NCI-H526 (cell line): ENCODE measurements around the gene HSF5.
A peak's percentile ranks its signal among the peaks of the same experiment; 100 is the strongest.
"Not testable (repeated sequence)": the region's sequence is repeated elsewhere in the genome, so short reads cannot be mapped to it uniquely, and the experiment has no call there.

ENCODE experiments used
- DNase-seq, 2 experiments: peaks; one replicate each; lab custom pipeline; 2025; lab: John Stamatoyannopoulos, UW

Gene HSF5

DNA sequence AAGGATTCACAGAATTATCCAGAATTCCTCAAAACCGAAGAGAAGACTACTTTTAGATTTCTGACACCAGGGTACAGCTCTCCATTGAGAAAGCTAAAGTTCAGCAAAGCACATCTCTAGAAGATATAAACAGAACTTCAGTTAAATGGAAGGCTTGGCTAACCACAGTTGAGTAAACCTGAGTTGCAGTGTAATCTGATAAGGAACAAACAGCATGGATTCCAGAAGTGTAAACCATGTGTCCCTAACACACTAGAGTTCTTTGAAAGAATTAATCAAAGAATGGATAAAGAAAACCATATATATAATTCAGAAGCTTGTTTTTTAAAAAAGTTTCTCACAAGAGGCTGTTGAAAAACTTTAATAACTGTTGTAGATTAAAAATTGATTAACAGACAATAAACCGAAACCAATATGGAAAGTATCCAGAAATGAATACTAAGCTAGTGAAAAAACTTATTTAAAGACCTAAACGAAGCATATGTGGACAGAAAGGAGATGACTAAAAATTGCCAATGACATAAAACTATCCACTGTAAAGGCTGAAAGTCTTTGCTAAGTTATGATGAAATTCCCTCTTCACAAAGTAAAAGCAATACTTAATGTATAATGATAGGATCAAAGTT, 75.1 kb downstream of the HSF5 start:
- peak; percentile 21 to 53 for DNase-seq

DNA sequence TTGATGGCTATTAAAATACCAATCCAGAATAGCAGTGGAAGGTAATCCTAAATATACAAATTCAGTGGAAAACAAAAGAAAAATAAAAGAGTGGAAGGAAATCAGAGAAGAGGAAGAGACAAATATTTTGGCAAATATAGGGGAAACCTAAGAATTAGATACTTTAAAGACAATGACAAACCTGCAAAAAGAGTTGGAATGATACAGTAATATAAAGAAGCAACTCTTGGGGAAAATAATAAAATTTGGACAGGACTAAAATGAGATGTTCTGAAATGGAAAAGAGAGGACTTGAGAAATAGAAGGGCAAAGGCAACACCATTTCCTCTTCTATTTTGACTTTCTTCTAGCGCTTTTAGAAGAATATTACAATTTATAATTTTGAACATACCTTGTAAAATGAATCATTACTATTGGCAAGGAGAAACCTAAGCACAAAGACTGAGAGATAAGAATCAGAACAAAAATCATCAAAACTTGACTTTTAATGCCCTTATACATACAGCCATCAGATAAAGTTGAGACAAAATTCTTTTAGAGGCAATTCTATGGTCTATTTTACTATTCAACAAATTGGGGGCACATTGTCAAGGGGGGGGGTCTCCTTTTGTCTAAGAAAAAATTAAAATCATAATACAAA, 76.0 kb downstream of the HSF5 start:
- DNase-seq: no peak

DNA sequence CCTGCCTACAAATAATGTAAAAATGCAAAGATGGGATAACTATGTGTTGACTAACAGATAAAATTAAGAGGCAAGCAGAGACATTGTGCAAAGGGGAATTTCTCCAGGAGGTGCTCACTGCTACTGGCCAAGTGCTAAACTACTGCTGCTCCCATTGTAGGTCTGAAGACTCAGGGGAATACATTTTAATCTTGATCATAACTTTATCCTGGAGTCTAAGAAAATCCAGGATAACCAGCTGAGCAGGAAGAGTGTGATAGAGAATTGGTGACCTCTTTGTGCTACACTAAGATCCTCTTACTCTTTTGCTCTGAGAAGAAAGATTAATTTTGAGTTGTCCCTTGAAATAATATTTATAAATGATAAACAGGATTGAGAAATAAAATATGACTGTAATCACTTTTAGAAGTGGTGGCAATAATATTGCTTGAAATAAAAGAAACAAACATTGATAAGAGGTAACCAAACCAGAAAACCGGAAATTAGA, 76.8 kb downstream of the HSF5 start:
- no peak for DNase-seq

DNA sequence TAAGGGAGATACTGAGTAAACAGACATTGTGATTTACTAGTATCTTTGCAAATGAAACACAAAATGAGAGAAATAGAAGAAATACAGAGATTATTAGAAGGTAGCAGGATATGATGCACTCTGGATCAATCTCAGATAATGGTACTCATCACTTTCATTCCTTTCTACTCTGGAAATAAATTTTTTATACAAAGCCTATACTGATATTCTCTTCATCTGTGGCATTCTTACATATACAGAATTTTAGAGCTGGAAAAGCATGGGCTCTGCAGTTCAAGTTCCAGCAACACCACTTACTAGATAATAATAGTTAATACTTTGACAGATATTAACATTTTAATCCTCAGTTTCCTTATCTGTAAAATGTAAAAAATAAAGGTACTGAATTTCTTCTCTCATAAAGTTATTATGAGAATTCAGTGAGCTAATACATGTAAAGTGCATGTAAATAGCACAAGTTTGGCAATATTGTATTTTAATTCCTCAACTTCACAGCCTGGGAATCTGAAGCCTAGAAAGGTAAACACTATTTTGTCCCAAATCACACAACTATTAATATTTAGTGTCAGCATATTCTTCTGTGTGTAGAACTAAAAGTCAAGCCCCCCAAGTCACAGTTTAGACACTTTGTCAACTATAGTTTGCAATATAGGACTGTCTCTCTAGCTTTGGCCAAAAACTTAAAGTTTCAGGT, 77.3 kb downstream of the HSF5 start:
- no peak for DNase-seq

DNA sequence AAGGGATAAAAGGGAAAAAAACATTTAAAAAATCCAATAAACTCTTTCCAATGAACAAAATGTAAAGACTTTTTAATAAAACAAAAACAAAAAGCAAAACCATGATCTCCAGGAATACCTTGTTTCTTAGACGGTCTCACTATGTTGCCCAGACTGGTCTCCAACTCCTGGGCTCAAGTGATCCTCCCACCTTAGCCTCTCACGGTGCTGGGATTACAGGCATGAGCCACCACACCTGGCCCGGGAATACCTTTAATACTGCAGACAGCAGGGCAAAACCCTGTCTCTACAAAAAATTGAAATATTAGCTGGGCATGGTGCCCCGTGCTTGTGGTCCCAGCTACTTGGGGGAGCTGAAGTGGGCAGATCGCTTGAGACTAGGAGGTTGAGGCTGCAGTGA, 78.8 kb downstream of the HSF5 start:
- DNase-seq: no peak

DNA sequence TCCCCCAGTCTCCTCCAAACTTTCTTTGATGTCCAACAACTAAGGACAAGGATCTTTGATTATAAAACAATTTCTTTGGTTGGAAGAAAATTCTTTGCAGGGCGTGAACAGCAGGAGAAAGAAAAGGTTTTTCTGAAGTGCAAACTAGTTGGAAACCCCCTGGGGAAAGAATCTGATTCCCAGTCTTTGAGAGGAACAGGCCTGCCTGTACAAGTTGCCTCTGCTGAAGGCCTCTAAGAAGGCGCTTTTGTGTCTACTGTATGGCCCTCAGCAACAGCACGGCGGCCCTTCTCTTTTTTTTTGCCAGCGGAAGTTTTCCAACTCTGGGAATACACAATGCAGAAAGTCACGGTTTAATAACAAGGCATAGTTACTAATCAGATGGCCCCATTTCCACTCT, 84.9 kb downstream of the HSF5 start:
- DNase-seq: no peak

DNA sequence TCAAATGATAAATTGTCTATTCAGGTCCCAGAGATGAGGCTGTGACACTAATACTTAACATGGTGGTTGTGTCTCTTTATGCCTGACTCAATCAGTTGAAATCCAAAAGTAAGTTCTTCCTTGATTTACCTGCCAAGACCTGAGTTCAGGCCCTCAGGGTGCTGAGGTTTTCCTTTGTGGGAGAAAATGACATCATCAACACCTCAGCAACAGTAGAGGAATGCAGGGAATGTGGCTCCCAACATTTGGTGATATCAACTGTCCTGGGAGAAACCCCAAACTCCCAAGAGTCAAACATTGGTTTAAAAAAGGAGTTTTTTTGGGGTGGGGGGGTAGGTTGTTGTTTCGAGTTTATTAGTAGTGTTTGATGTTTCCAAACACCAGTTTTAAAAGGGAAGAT, 85.5 kb downstream of the HSF5 start:
- DNase-seq: no peak

DNA sequence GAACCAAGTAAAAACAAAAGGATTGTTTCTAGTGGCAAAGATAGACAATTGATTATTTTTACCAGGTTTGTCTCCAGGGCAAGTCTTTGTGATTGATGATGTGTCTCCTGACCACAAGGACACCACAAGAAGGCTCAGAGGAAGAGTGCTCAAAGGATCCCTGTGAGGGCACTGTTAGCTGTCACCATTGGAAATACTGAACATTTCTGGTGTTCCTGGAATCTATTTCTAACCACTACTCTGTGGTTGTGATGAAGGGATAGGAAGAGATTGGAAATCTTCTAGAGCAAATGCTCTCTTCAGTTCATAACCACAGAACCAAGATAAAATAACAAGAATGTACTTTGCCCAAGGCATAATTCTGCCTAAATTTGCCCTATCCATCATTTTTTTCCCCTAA, 86.2 kb downstream of the HSF5 start:
- no peak for DNase-seq

DNA sequence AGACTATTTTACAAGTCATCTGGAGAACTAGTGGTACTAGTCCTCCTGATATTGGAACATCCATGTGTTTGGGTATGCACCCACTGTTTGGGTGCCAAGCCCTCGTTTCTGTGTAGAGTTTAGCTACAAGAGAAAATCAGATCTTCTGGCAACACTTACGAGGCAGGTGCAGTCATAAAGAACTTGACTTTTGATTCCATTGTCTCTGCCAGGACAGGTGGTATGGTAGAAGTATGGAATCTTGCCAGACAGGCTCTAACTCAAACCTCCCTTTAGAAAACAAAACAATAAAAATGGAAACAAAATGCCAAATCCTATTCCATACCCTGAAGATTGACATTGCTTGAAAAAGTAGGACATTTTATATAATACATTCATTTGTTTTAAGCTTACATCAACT, 86.9 kb downstream of the HSF5 start:
- no peak for DNase-seq

DNA sequence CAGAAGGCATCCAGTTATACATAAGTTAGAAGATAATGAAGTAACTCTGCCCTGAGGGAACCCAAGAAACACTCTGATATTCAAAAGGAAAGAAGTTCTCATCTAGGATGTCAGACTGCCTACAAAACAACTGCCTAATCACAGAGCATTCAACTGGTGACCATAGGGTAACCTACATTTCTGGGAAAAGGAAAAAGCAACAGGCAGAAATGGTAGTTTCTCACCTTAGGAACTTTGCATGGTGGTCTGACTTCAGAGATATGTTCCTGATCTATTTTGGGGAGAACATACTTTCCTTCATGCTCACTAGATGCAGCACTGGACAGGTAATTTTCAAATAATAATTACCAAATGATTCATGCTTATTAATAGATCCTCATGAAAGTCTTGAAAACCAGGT, 87.4 kb downstream of the HSF5 start:
- no peak for DNase-seq

DNA sequence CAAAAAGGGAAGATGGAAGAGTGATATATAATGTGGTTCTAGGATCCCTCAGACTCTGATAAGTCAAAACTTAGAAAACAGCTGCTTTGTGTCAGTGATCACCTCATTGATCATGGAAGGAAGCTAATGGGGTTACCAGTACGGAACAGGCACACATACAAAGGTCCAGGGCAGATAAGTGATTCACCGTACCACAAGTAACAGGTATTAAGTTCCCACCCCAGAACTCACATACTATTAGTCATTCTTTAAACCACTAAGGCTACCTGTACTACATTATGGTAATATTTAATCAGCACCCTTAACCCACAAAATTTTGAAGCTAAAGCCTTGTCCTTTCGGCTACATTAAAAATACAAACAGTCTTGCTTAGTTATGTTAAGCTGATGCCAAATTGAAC, 88.2 kb downstream of the HSF5 start:
- no peak for DNase-seq

DNA sequence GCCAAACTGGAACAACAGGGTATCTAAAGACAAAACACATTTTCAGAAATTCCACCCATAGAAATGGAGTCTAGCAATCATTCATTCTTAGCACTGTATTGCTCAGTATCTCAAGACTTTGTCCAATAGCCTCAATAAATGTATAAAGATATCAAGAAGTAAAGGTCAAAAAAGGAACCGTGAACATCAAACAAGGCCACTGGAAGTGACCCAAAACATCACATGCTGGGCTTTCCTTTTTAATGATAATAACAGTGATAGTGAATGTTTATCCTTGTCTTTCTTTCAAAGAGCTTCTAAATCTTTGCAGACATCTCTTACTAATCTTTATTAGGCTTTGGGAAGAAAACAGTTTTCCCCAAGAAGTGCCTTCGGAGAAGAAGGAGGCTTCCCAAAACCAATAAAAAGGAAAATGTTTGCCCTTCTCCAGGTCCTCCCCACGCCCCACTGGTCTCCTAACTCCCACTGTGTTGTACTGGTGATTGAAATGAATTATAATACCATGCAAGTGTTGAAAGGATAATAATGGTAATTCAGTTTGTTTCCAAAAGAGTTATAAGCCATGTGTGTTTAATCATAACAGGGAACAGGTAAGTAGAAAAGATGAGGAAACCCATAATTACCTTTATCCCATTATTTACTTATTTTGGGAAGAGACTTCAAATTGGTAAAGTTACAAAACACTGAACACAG, 89.5 kb downstream of the HSF5 start:
- no peak for DNase-seq

DNA sequence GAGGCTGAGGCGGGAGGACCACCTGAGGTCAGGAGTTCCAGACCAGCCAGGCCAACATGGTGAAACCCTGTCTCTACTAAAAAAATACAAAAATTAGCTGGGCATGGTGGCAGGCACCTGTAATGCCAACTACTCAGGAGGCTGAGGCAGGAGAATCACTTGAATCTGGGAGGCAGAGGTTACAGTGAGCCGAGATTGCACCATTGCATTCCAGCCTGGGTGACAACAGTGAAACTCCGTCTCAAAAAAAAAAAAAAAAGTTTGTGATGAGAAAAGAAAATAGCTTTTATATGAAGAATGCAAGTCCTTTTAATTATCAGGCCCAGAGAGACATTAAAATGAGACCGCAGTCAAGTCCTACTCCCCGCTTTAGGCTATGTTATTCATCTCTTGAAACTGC, 90.8 kb downstream of the HSF5 start:
- DNase-seq: not testable (repeated sequence)

DNA sequence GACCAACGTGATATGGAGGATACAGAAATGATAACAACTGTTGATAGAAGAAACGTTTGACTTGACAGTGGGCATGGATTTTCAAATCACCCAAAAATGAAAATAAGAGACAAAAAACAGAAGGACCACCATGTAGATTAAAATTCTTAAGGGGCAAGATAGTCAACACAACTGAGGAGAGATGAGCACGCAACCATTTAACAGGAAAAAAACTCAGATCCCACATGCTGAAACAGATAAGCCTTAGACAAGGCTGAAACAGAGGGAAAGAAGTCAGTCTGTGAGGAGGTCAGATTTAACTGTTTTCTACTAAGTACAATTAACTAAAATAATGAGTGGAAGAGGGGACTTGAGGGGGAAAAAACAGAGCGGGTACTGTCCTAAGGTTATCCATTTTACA, 92.0 kb downstream of the HSF5 start:
- no peak for DNase-seq

DNA sequence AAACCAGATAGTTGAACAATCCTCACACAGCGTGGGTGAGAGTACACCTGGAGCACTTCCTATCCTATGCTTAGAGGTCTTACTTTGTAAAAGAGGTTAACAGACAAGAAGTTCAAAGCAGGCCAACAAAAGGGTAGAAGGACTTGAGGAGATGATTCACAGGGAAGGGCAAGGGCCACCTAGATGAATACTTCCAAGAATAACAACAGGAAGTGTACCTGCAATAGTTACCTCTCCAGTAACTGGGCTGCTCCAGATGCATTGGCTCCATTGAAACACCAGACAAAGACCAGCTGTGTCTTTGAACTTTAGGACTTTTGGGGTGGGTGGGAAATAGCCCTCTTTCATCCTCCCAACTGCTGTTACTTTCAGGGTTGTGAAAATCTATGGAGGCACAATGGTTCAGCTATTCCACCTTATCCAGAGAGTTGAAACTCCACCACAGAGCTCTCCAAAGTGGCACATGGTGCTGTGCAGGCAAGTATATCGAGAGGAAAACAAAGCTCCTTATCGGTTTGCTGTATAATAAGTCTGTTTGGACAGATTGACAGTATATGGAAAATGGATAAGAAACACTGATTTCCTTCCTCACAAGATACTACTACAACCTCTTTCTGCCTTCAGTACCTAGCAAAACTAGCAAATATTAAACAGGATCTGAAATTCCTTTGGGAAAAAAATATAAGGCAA, 93.5 kb downstream of the HSF5 start:
- DNase-seq: no peak

DNA sequence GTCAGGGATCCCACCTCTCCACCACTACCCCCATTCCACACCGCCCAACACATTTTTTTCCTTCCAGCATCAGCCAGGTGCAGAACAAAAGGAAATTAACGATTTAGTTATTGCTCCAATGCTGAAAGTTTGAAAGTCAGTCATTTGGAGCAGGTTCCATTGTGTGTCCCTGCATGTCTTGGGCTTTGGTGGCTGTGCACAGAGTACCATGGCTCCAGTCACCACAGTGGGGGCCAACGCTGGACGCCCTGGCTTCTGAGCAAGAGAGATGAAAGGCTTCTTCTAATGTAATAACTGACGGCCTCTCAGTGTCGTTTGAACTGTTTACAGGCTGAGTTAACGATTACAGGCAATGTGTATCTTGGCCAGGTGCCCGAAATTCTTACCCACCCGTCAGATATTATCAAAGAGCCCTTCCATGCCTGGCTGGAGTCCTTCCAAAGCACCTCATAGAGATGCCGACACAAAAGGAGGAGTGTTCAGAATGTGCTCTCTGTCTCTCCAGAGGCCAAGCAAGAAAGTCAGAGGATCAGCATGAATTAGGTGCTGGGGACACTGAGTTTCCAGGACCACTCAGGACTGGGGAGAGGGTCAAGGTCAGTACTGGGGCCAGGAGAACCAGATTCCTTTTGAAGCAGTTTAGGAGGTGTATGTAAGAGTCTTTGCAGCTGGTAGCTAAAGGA, 96.8 kb downstream of the HSF5 start:
- DNase-seq: peak; percentile 95 to 96

DNA sequence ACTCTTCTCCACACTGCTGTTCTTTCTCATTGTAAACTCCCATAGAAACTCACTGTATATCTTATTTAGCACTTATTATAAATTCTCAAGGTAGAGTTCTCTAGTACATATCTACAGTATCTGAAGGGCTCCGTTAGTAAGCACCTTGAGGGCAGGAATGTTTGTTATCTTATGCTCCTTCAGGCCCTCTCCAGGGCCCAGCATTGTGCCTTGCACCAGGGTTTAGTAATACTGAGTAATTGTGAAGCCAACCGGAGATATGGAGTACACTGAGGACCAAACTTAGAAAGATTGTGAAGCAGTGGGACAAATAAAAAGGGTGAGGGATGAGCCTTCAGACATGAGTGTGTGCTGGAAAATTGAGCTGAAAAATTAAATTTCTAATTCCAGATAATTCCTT, 97.3 kb downstream of the HSF5 start:
- DNase-seq: no peak

DNA sequence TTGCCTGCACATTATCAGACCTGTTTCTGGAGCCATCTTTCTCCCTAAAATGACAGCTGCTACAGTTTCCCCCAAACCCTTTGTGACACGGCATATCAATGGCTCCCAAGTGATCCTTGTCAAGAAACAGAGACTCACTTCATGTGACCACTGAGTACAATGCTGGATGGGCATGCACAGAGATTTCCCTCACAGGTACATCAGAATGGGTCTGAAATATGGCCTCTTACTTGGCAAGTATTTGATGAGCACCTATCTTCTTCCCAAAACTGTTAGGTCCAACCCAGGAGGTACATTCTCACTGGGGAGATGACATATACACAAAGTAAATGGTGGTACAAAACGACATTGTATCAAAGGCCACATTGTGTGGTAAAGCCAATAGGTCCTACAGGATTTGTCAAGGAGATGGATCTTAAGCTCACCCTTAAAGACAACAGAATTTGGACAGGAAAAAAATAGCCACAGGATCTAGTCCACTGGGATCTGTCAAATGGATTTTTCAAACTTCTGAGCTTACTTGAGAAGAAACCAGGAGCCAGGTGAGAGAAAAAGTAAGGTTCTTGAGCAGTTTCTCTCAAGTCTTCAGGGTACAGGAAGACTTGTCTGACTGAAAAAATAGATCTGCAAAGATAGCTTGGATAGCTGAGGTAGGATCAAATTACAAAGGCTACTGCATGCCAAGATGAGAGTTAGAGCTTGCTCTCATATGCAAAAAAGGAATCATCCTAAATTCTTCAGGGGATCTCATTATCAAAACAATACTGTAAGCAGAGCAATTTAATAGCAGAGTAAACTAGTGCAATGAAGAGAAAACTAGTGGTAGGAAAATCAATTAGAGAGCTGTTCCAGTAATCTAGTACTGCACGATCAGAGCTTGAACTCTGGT, 99.7 kb downstream of the HSF5 start:
- DNase-seq: peak; percentile 36 to 48

DNA sequence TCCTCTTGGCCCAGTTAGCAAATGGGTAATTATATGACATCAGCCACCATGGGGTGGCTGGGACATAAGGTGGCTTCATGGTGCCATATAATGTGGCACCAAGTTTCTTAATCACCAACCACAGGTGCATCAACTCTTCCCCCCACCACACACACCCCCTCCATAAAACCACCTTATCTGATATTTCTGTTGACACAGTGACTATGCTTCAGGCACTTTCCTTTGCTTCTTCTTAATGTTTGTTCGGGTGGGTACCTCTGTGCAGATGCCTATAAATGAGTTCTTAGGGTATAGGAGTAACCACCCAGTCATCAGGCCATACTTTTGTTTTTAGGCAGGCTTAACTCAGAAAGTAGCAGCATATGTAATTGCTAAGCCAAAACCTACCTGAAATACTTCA, 100.4 kb downstream of the HSF5 start:
- DNase-seq: no peak

DNA sequence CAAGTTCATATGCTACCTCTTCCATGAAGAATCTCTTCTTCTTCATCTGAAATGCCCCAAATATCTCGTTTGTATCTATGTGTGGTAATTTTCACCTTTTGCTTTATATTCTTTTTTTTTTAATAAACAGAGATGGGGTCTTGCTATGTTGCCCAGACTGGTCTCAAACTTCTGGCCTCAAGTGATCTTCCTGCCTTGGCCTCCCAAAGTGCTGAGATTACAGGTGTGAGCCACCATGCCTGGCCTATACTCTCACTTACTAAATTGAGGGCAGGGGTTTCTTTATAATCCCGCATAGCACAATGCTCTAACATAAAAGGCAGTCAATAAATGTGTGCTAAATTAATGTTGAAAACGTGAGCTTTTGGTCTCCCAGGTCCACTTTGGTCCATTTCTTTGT, 101.5 kb downstream of the HSF5 start:
- no peak for DNase-seq
